GM12878 (cell line): Measurements from ENCODE around the gene MATN3. TPM values are rescaled to one million over a fixed set of nuclear protein-coding genes. Genes with fewer than 3 reads are reported as not detected.

Experiments
- CHD4 ChIP-seq: fragments of 200-600 bp; sonication (generic); IDR thresholded peaks from 2 replicates; pipeline ENCODE4 v1.6.1; 2016; ENCODE audit warnings: mild to moderate bottlenecking
- HDAC2 ChIP-seq: fragments of 200-600 bp; sonication (generic); IDR thresholded peaks from 2 replicates; pipeline ENCODE4 v1.6.1; 2017
- NBN ChIP-seq: fragments of 450-650 bp; IDR thresholded peaks from 2 replicates; pipeline ENCODE4 v1.6.1; 2016
- SMC3 ChIP-seq: IDR thresholded peaks from 2 replicates; pipeline ENCODE4 v1.6.1; 2011; ENCODE audit warnings: low read length, improper control_type of control experiment, borderline replicate concordance
- SP1 ChIP-seq: IDR thresholded peaks from one replicate; pipeline ENCODE4 v1.6.1; 2011; ENCODE audit warnings: low read depth, low read length
- SUPT20H ChIP-seq: IDR thresholded peaks from 2 replicates; pipeline ENCODE4 v1.6.1; 2011; ENCODE audit warnings: low read depth, mild to moderate bottlenecking, low read length, moderate library complexity, borderline replicate concordance; ENCODE audit not compliant: control insufficient read depth
- TARDBP ChIP-seq: IDR thresholded peaks from 2 replicates; pipeline ENCODE4 v1.6.1; 2016; ENCODE audit warnings: borderline replicate concordance
- ZNF384 ChIP-seq: IDR thresholded peaks from 2 replicates; pipeline ENCODE4 v1.6.1; 2012; ENCODE audit warnings: low read depth, mild to moderate bottlenecking, low read length, improper control_type of control experiment, borderline replicate concordance
- ZNF622 ChIP-seq: fragments of 450-650 bp; IDR thresholded peaks from 2 replicates; pipeline ENCODE4 v1.6.1; 2017; ENCODE audit warnings: mild to moderate bottlenecking, inconsistent platforms
- polyA plus RNA-seq, 11 experiments: library from polyadenylated mRNA; depleted of rRNA in 4 of 11; unstranded in 6 of 11; stranded (reverse) in 5 of 11; fragments of >200 nt; fragmentation: Nextera tagmentation in 4 of 11; fragmentation: Illumina TruSeq in 1 of 11; extraction: Ambion mirVana in 4 of 11; extraction: Trizol in 1 of 11; gene quantifications; 1 replicate in 1 of 11; 2 replicates in 10 of 11; pipeline versions ENCODE4 v1.2.1 to v1.2.3, GENCODE V29; 2011 to 2016; ENCODE audit warnings: inconsistent platforms in 2 of 11, missing spikeins in 2 of 11, low read depth in 1 of 11
- total RNA-seq, 4 experiments: library from RNA; depleted of rRNA in 3 of 4; stranded (reverse); fragments of >200 nt in 3 of 4; fragmentation: Illumina TruSeq in 1 of 4; extraction: Trizol in 1 of 4; gene quantifications; 2 replicates each; pipeline versions ENCODE4 v1.2.1 to v1.2.3, GENCODE V29; 2013 to 2021
- TF ChIP-seq, protein P1 (sequence below): fragments of 450-650 bp; IDR thresholded peaks from 2 replicates; pipeline ENCODE4 v1.6.1; 2016; ENCODE audit warnings: mild to moderate bottlenecking
- TF ChIP-seq, protein P2 (sequence below): IDR thresholded peaks from 2 replicates; pipeline ENCODE4 v1.6.1; 2011; ENCODE audit warnings: low read depth, mild to moderate bottlenecking, low read length, moderate library complexity, borderline replicate concordance; ENCODE audit errors: extremely low read depth
- TF ChIP-seq, protein P3 (sequence below): IDR thresholded peaks from 2 replicates; pipeline ENCODE4 v1.6.1; 2012; ENCODE audit warnings: improper control_type of control experiment, low read depth, low read length; ENCODE audit not compliant: insufficient replicate concordance
- TF ChIP-seq, protein P4 (sequence below): fragments of 450-650 bp; IDR thresholded peaks from 2 replicates; pipeline ENCODE4 v1.6.1; 2016; ENCODE audit warnings: mild to moderate bottlenecking, moderate library complexity, borderline replicate concordance
- TF ChIP-seq, protein P5 (sequence below): fragments of 450-650 bp; IDR thresholded peaks from 2 replicates; pipeline ENCODE4 v1.6.1; 2017; ENCODE audit warnings: mild to moderate bottlenecking, moderate library complexity

Gene MATN3
- total and polyA plus RNA-seq, 10 of the 15 experiments (the other 5 are each of a cell fraction or from before 2014, with no cell fraction given), result 0.09 TPM; not detected in 9

DNA sequence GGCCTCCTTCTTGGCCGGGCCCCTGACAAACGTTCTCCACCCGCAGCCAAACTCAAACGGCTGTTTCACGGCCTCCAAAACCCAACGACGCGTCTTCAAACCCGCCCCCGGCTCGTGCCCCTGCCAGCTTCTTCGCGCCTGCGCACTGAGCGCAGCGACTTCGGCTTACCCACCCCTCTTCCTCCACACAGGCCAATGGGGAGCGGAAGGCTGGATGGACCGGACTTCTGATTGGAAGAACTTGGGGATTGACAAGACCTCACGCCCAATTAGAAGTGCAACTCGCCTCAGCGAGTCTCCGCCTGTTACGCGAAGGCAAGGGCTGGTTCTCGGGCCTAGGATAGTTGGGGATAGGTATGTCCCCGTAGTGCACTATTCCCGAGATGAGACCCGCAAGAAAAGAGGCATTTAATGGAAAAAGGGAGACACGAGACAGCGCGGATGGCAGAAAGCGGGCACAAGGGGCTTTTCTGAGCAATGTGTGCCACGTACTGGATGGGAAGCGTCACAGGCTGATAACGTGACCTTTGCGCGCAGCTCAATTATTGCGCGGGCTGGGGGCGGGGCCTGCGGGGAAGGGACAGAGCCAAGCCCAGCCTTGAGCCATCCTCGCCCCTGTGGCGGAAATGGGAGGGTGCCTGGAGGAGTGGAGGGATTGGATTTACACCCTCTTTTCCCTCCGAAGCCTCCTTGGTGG lies 39.2 kb upstream of the MATN3 start, which contains the start of gene LAPTM4A (continued):
- TF ChIP-seq, protein P1, sequence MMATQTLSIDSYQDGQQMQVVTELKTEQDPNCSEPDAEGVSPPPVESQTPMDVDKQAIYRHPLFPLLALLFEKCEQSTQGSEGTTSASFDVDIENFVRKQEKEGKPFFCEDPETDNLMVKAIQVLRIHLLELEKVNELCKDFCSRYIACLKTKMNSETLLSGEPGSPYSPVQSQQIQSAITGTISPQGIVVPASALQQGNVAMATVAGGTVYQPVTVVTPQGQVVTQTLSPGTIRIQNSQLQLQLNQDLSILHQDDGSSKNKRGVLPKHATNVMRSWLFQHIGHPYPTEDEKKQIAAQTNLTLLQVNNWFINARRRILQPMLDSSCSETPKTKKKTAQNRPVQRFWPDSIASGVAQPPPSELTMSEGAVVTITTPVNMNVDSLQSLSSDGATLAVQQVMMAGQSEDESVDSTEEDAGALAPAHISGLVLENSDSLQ, result peak; percentile 98
- TF ChIP-seq SP1, result peak; percentile 97
- no peak for TF ChIP-seq HDAC2
- TF ChIP-seq, protein P2, sequence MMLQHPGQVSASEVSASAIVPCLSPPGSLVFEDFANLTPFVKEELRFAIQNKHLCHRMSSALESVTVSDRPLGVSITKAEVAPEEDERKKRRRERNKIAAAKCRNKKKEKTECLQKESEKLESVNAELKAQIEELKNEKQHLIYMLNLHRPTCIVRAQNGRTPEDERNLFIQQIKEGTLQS, result 0 out of 2 replicates have a peak, but pooled peaks have one; percentile 39
- peak; percentile 97 for TF ChIP-seq NBN
- TF ChIP-seq SUPT20H, result no peak
- TF ChIP-seq, protein P3, sequence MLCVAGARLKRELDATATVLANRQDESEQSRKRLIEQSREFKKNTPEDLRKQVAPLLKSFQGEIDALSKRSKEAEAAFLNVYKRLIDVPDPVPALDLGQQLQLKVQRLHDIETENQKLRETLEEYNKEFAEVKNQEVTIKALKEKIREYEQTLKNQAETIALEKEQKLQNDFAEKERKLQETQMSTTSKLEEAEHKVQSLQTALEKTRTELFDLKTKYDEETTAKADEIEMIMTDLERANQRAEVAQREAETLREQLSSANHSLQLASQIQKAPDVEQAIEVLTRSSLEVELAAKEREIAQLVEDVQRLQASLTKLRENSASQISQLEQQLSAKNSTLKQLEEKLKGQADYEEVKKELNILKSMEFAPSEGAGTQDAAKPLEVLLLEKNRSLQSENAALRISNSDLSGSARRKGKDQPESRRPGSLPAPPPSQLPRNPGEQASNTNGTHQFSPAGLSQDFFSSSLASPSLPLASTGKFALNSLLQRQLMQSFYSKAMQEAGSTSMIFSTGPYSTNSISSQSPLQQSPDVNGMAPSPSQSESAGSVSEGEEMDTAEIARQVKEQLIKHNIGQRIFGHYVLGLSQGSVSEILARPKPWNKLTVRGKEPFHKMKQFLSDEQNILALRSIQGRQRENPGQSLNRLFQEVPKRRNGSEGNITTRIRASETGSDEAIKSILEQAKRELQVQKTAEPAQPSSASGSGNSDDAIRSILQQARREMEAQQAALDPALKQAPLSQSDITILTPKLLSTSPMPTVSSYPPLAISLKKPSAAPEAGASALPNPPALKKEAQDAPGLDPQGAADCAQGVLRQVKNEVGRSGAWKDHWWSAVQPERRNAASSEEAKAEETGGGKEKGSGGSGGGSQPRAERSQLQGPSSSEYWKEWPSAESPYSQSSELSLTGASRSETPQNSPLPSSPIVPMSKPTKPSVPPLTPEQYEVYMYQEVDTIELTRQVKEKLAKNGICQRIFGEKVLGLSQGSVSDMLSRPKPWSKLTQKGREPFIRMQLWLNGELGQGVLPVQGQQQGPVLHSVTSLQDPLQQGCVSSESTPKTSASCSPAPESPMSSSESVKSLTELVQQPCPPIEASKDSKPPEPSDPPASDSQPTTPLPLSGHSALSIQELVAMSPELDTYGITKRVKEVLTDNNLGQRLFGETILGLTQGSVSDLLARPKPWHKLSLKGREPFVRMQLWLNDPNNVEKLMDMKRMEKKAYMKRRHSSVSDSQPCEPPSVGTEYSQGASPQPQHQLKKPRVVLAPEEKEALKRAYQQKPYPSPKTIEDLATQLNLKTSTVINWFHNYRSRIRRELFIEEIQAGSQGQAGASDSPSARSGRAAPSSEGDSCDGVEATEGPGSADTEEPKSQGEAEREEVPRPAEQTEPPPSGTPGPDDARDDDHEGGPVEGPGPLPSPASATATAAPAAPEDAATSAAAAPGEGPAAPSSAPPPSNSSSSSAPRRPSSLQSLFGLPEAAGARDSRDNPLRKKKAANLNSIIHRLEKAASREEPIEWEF, result no peak
- TF ChIP-seq CHD4, result no peak
- no peak for TF ChIP-seq SMC3
- TF ChIP-seq TARDBP, result no peak
- no peak for TF ChIP-seq ZNF622
- TF ChIP-seq, protein P4, sequence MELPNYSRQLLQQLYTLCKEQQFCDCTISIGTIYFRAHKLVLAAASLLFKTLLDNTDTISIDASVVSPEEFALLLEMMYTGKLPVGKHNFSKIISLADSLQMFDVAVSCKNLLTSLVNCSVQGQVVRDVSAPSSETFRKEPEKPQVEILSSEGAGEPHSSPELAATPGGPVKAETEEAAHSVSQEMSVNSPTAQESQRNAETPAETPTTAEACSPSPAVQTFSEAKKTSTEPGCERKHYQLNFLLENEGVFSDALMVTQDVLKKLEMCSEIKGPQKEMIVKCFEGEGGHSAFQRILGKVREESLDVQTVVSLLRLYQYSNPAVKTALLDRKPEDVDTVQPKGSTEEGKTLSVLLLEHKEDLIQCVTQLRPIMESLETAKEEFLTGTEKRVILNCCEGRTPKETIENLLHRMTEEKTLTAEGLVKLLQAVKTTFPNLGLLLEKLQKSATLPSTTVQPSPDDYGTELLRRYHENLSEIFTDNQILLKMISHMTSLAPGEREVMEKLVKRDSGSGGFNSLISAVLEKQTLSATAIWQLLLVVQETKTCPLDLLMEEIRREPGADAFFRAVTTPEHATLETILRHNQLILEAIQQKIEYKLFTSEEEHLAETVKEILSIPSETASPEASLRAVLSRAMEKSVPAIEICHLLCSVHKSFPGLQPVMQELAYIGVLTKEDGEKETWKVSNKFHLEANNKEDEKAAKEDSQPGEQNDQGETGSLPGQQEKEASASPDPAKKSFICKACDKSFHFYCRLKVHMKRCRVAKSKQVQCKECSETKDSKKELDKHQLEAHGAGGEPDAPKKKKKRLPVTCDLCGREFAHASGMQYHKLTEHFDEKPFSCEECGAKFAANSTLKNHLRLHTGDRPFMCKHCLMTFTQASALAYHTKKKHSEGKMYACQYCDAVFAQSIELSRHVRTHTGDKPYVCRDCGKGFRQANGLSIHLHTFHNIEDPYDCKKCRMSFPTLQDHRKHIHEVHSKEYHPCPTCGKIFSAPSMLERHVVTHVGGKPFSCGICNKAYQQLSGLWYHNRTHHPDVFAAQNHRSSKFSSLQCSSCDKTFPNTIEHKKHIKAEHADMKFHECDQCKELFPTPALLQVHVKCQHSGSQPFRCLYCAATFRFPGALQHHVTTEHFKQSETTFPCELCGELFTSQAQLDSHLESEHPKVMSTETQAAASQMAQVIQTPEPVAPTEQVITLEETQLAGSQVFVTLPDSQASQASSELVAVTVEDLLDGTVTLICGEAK, result 0 out of 2 replicates have a peak, but pooled peaks have one; percentile 12
- TF ChIP-seq, protein P5, sequence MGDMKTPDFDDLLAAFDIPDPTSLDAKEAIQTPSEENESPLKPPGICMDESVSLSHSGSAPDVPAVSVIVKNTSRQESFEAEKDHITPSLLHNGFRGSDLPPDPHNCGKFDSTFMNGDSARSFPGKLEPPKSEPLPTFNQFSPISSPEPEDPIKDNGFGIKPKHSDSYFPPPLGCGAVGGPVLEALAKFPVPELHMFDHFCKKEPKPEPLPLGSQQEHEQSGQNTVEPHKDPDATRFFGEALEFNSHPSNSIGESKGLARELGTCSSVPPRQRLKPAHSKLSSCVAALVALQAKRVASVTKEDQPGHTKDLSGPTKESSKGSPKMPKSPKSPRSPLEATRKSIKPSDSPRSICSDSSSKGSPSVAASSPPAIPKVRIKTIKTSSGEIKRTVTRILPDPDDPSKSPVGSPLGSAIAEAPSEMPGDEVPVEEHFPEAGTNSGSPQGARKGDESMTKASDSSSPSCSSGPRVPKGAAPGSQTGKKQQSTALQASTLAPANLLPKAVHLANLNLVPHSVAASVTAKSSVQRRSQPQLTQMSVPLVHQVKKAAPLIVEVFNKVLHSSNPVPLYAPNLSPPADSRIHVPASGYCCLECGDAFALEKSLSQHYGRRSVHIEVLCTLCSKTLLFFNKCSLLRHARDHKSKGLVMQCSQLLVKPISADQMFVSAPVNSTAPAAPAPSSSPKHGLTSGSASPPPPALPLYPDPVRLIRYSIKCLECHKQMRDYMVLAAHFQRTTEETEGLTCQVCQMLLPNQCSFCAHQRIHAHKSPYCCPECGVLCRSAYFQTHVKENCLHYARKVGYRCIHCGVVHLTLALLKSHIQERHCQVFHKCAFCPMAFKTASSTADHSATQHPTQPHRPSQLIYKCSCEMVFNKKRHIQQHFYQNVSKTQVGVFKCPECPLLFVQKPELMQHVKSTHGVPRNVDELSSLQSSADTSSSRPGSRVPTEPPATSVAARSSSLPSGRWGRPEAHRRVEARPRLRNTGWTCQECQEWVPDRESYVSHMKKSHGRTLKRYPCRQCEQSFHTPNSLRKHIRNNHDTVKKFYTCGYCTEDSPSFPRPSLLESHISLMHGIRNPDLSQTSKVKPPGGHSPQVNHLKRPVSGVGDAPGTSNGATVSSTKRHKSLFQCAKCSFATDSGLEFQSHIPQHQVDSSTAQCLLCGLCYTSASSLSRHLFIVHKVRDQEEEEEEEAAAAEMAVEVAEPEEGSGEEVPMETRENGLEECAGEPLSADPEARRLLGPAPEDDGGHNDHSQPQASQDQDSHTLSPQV, result no peak
- no peak for TF ChIP-seq ZNF384
